ENCODE data around the gene CMIP.
"Not testable (repeated sequence)": the region's sequence is repeated elsewhere in the genome, so short reads cannot be mapped to it uniquely, and the experiment has no call there.

The CMIP gene

DNA sequence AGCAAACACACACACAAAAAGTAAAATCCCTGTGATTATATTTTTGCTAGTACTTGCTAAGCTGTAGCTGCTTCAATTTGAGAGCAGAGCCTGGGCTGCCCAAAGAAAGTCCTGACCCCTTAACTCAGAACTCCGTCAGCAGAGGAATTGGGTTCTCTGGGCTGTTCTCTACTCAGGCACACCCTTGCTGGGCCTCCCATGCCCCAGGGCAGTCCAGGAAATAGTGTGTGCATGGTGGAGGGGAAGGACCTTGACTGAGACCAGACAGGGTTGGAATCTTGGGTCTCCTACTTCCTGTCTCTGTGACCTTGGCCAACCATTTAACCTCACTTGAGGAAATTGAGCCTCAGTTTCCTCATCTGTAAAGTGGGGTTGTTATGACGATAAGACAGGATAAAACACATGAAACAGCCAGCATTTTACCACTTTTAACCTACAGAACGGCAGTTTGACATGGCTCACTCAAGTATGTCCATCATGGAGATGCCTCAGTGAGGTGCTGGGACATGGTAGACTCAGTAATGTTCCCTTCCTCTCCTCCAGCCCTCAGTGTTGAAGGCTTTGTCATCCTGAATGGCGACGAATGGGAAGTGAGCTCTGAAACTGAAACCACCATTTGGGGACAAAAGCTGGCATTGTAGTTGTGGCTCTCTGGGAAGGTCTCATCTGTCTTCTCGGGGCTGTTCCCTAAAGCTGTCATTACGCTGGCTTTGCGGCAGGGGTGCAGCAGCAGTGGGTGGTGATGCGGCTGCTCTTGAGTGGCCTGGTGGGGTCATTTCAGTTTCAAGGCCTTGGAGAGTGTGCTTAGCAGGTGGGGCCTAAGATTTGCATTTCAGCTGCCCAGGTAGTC, 74.9 kb downstream of the CMIP start:
- DNase-seq, result no peak

DNA sequence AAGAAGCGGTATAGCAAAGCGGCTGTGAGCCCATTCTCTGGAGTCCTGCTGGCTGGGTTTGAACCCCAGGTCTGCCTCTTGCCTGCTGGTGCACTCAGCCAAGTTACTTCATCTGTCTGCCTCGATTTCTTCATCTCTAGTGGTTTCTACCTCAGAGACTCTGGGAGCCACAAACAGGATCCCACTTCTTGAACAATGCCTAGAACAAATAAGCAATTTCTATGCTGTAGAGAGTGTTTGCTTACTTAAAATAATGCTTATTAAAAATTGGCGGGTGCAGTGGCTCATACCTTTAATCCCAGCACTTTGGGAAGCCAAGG, 75.5 kb downstream of the CMIP start:
- no peak for DNase-seq

DNA sequence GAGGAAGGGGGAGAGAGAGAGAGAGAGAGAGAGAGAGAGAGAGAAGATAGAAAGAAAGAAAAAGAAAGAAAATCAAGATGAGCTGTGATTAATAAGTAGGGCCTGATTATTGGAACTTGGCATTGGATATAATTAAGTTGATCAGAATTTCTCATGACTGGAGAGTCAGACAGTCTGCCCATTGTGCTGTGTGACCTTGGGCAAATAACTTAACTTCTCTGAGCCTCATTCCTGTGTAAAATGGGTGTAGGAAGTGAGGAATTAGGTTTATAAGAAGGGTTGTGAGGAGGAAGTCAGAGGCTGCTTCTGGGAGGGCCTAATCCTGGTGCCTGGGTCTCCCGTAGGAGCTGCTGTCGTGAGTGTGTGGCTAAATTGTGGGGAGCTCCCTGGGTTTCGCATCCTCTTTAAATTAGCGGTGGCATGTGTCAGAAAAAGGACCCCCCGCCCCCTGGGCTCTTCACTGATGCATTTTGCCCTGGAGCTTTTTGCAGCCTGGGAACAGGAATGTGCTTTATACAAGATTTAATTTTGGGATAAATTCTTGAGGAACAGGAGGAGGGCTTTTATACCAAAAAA, 76.0 kb downstream of the CMIP start:
- no peak for DNase-seq

GRCh38 chr16:81521141-81521626, 76.6 kb downstream of the CMIP start:
- DNase-seq, result no peak

GRCh38 chr16:81522108-81522701, 77.6 kb downstream of the CMIP start:
- DNase-seq, result no peak

- DNase-seq, result not testable (repeated sequence)
Observed at GRCh38 chr16:81522851-81523250, 78.2 kb downstream of the CMIP start.

GRCh38 chr16:81523387-81524115, 78.9 kb downstream of the CMIP start:
- no peak for DNase-seq

DNA sequence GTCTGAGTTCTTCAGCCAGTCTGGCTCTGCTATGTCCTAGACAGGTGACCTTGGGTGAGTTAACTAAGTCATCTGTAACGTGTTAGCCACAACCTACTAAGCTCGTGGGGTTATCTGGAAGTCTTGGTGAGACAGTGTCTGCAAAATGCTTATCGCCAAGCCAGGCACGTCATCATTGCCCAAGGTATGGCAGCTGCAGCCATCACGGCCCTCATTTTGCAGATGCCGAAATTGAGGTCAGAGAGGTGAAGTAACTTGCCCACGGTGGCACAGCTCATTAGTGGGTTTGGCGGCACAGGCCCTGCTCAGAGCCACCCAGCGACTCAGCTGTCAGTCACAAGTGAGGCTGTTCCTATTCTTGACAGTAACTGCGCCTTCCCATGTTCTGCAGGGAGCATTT, 79.8 kb downstream of the CMIP start:
- no peak for DNase-seq

GRCh38 chr16:81524885-81525284, 80.3 kb downstream of the CMIP start:
- DNase-seq, result not testable (repeated sequence)

GRCh38 chr16:81526199-81526598, 81.6 kb downstream of the CMIP start:
- no peak for DNase-seq

GRCh38 chr16:81526935-81527334, 82.3 kb downstream of the CMIP start:
- DNase-seq, result no peak

DNA sequence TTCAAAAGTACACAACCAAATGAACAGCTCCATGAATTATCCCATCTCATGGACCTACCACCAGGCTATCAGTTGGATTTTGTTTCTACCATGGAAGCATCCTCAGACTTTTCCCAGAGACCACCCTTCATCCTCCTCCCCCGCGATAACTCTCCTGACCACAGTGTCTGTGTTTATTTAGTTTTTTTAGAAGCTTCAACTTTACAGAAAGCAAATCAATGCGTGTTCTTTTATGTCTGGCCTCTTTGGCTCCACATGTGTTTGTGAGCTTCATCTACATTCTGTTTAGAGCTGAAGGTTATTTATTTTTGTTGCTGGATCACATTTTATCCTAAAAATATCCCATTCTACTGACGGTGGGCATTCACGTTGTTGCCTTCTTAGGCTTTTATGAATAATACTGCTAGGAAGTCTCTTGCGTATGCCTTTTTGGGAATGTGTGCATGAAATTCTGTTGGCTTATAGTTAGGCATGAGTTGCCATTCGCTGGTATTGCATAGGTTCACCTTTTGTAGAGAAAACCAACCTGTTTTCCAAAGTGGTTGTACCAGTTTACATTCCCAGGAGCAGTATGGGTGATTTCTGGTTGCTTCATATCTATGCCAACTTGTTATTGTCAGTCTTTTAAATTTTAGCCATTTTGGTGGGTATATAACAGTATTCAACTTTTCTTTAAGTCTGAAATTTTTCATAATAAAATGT, 83.0 kb downstream of the CMIP start:
- DNase-seq, result no peak

GRCh38 chr16:81528256-81528655, 83.6 kb downstream of the CMIP start:
- DNase-seq, result no peak

DNA sequence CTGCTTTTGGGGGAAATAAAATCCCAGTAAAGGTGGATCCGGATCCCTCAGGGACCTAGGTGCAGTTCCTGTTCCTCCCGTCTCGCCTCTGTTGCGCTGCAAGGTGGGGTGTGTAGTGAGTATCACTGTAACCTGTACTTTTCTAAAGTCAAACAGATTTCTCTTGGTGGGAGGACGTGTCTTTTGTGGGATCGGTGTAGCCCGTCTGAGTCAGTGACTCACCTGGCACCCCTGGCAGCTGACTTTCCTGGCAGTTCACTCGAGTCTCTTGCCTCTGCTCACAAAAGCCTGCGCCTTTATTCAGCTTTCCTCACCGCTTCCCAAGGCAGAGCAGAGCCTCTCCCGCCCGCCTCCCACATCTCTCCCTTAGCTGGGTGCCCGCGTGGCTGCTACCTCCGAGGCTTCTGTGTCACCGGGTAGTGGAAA, 85.7 kb downstream of the CMIP start:
- DNase-seq, result no peak

GRCh38 chr16:81530814-81531213, 86.2 kb downstream of the CMIP start:
- no peak for DNase-seq

DNA sequence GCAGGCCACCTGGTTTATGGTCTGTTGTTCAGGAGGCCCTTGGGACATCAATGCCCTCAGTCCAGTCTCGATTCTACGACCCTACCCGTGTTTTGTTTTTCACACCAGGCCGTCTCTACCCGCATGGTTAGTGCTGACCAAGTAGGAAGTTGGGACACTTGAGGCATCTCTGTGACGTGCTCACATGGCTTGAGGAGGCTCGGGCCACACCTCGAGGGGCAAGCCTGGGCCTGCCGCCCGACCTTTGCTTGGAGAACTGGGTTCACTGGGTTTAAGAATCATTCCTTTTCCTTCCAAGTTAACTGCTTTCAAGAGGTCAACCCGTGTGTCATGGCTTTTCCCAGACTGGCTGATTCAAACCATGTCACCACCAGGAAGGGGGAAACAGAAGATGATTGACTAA, 86.8 kb downstream of the CMIP start:
- DNase-seq, result no peak

GRCh38 chr16:81532491-81533174, 88.0 kb downstream of the CMIP start:
- DNase-seq, result no peak

DNA sequence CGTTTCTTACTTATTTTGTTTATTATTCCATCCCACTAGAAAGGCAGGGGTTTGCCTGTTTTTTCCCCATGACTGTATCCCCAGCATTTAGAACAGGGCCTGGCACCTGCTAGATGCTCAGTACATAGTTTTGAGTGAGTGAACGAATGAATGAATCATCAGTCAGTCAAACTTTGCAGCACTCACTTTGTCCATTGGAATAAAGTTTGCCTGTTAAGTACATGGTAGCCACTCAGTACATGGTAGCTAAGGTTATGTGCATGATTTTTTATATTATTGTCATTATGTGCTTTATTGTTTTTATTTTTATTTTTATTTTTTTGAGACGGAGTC, 88.5 kb downstream of the CMIP start:
- no peak for DNase-seq

DNA sequence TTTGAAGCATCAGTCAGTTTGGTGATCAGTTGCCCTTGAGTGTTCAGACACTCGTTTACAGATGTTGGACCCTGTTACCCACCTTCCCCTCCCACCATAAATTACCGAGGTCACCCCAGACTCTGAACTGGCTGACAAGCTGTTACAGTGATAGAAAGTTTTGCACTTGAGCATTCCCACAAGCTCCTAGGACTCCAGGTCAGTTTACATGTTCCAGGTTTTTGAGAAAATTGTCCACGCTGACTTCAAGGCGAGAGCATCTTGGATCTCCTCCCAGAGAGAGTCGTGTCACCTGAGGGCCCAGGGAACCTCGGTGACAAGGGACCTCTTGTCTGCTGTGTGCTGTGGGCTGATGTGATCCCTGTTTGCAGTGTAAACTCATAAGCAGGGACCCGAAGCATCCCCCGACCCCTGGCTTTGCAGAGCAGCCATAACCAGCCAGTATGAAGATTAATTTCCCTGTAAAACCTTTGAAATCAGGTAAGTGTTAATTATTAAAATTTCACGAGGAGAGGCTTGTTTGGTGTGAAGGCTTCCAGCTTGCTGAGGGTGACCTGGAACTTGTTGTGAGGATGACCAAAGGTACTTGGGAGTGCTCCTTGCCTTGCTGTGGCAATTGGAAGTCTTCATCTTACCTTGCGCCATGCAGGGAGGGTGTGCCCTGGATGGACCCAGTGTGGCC, 91.2 kb downstream of the CMIP start:
- DNase-seq, result no peak

- no peak for DNase-seq
Observed at GRCh38 chr16:81536648-81537047, 92.0 kb downstream of the CMIP start.

GRCh38 chr16:81537721-81538561, 93.3 kb downstream of the CMIP start:
- no peak for DNase-seq

Measured in NCI-H2029 treated with DMSO at 0.1 percent for 48 hours (cell line).